Measurements from ENCODE around the gene PTTG1. TPM values are rescaled to one million over a fixed set of nuclear protein-coding genes. Genes with fewer than 3 reads are reported as not detected.

The PTTG1 gene
- total RNA-seq, 1 experiment from 2014 or later = 382 TPM

DNA sequence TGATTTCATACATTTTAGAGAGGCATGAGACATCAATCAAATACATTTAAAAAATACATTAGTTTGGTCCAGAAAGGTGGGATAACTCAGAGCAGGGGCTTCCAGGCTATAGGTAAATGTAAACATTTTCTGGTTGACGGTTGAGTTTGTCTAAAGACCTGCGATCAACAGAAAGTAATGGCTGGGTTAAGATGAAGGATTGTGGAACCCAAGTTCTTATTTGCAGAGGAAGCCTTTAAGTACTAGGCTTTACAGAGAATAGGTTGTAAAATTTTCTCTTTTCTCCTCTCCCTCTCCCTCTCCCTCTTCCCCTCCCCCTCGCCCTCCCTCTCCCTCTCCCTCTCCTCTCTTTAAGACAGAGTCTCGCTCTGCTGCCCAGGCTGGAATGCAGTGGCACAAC, 50.8 kb downstream of the PTTG1 start:
- no peak for DNase-seq (ENCODE audit: low spot score)

DNA sequence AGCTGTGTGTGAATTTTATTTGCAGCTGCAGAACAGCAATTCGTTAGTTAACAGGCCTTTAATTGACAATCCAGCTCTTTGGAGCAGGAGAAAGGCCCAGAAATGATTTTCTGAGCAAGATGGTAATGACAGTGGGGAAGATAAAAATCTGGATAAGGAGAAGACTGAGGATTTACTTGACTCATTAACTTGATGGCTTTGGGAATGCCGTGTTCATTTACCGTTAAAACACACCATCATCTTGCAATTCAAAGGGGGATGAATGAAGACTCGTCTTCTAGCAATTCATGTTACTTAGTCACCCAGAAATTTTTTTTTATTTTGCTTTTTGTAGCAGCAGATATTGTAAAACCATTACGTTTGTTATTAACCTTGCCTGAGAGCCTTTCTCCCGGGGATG, 52.0 kb downstream of the PTTG1 start:
- no peak for DNase-seq (ENCODE audit: low spot score)

GRCh38 chr5:160474084-160474483, 52.4 kb downstream of the PTTG1 start:
- no peak for DNase-seq (ENCODE audit: low spot score)

GRCh38 chr5:160475864-160476438, 54.3 kb downstream of the PTTG1 start:
- no peak for DNase-seq (ENCODE audit: low spot score)

DNA sequence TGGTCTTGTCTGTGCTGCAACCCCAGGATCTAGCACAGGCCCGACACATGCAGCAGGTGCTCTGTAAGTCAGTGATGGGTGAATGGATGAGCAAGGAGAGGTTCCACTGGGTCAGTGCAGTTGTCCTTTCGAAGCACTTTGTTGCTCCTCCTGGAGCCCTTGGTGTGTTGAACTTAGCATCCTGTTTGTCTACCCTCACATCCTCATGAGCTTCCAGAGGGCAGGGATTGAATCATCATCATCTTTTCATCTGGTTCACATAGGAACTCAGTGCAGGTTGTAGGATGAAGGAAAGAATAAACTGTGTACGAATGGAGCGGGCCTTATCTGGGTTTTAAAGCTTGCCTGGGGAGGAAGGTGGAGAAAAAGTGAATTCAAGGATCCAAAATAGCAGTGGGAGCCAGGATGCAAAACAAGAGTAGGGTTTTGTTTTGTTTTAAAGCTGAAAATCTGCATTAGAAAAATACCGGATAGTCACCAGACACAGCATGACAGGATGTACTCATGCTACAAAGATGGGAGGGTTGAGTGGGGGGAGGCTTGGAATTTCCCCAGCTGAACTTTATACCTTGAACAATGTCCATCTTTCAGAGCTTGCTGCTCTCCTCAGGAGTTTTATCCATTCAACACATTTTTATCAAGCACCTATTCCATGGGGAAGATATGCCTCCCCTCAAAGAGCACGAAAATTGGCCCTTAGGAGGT, 55.8 kb downstream of the PTTG1 start:
- DNase-seq (ENCODE audit: low spot score) = no peak

- no peak for DNase-seq (ENCODE audit: low spot score)
These were observed 56.5 kb downstream of the PTTG1 start for GRCh38 chr5:160478163-160478562.

Other genes with a start within 250 kb of the PTTG1 start
- 0.17 and 1.5 TPM in 2 replicates for gene FABP6, start 192.3 kb upstream of the PTTG1 start, total RNA-seq (2014; rRNA removed; shearing (Covaris generic))
- gene CCNJL, start 109.3 kb upstream of the PTTG1 start, total RNA-seq (2014; rRNA removed; shearing (Covaris generic)) = 10.5 and 15.2 TPM in 2 replicates
- 1.5 and 1.6 TPM in 2 replicates for gene C1QTNF2, start 51.2 kb upstream of the PTTG1 start, total RNA-seq (2014; rRNA removed; shearing (Covaris generic))
- gene FAM200C, start 21.8 kb upstream of the PTTG1 start, total RNA-seq (2014; rRNA removed; shearing (Covaris generic)) = 14.1 and 17.9 TPM in 2 replicates
- gene SLU7, start 2.8 kb upstream of the PTTG1 start, total RNA-seq (2014; rRNA removed; shearing (Covaris generic)) = 58.4 and 62.1 TPM in 2 replicates

Measured in A172 (cell line).